GM12878 (cell line): Measurements from ENCODE around the gene FABP7. TPM values are rescaled to one million over a fixed set of nuclear protein-coding genes. Genes with fewer than 3 reads are reported as not detected.

Experiments
- ATAC-seq: fragments of 200-7000 bp; cut with Tn5 transposase; 3 replicates; pipeline ENCODE4 v1.9.1; 2020; ENCODE audit warnings: mild to moderate bottlenecking, moderate library complexity
- BruUV-seq: library from RNA; stranded (reverse); fragments of 400-500 nt; replicated peaks from 2 replicates; lab custom pipeline; 2021; lab: Mats Ljungman, UMichigan
- CTCF ChIA-PET: fragments of 300-600 bp; sonication (Branson Sonifier 250); formaldehyde crosslinking; extraction: SDS; loops from one replicate; lab custom pipeline; 2021; ENCODE audit warnings: inconsistent platforms; lab: Yijun Ruan, JAX
- POLR2A ChIA-PET: fragments of 350-600 bp; formaldehyde crosslinking; extraction: SDS; loops from one replicate; lab custom pipeline; 2021; ENCODE audit warnings: inconsistent platforms; lab: Charles Lee
- RAD21 ChIA-PET: fragments of 300-600 bp; sonication (Branson Sonifier 250); formaldehyde crosslinking; loops from one replicate; lab custom pipeline; 2023; ENCODE audit warnings: antibody characterized with exemption; ENCODE audit not compliant: unreplicated experiment; lab: Charles Lee
- SMC1A ChIA-PET: fragments of 300-600 bp; sonication (Branson Sonifier 250); formaldehyde crosslinking; loops from one replicate; lab custom pipeline; 2023; ENCODE audit not compliant: unreplicated experiment, uncharacterized antibody; lab: Charles Lee
- DNase-seq: peaks from one replicate; pipeline ENCODE4 v3.0.0-alpha.2; 2011; ENCODE audit warnings: low read depth, low spot score
- FAIRE-seq: peaks from 3 replicates; lab custom pipeline; 2011; peaks lifted over from hg19 to GRCh38; lab: Jason Lieb, UNC
- H2AFZ ChIP-seq: 2 replicates; pipeline ENCODE4 v1.6.0; 2011; ENCODE audit warnings: low read depth, low read length, control low read depth; ENCODE audit not compliant: control insufficient read depth
- H3K27ac ChIP-seq: 2 replicates; pipeline ENCODE4 v1.5.1; 2011; ENCODE audit warnings: control low read depth; ENCODE audit not compliant: control insufficient read depth, insufficient read depth
- H3K27me3 ChIP-seq, 2 experiments: replicated peaks in 1 of 2; 2 replicates each; pipeline versions ENCODE4 v1.6.0 to v1.6.1; 2011; ENCODE audit warnings: low read length in 1 of 2; ENCODE audit not compliant: control insufficient read depth in 2 of 2, insufficient read depth in 2 of 2
- H3K36me3 ChIP-seq, 2 experiments: 2 replicates each; pipeline ENCODE4 v1.5.1; 2011; ENCODE audit warnings: low read length in 1 of 2; ENCODE audit not compliant: control insufficient read depth in 2 of 2, insufficient read depth in 2 of 2
- H3K4me1 ChIP-seq: 2 replicates; pipeline ENCODE4 v1.6.1; 2011; ENCODE audit warnings: mild to moderate bottlenecking, low read length, moderate library complexity, mixed read lengths; ENCODE audit not compliant: control insufficient read depth, insufficient read depth
- H3K4me2 ChIP-seq: 2 replicates; pipeline ENCODE4 v1.6.0; 2011; ENCODE audit warnings: control low read depth; ENCODE audit not compliant: control insufficient read depth, insufficient read depth
- H3K4me3 ChIP-seq: fragments of 200-600 bp; sonication (generic); 2 replicates; pipeline ENCODE4 v1.5.1; 2016
- H3K79me2 ChIP-seq: 2 replicates; pipeline ENCODE4 v1.6.0; 2011; ENCODE audit warnings: low read length; ENCODE audit not compliant: control insufficient read depth, insufficient read depth
- H3K9ac ChIP-seq: 2 replicates; pipeline ENCODE4 v1.8.0; 2011; ENCODE audit warnings: low read length, control low read depth, mixed read lengths; ENCODE audit not compliant: control insufficient read depth, insufficient read depth
- H3K9me3 ChIP-seq: replicated peaks from 3 replicates; pipeline ENCODE4 v1.5.1; 2011; ENCODE audit warnings: mild to moderate bottlenecking, low read length; ENCODE audit not compliant: control insufficient read depth, insufficient read depth
- H4K20me1 ChIP-seq: 2 replicates; pipeline ENCODE4 v1.6.0; 2011; ENCODE audit not compliant: control insufficient read depth, insufficient read depth
- BCLAF1 ChIP-seq: fragments of 450-650 bp; IDR thresholded peaks from 2 replicates; pipeline ENCODE4 v1.6.1; 2017; ENCODE audit warnings: antibody characterized with exemption, mild to moderate bottlenecking, moderate library complexity
- BMI1 ChIP-seq: fragments of 450-650 bp; IDR thresholded peaks from 2 replicates; pipeline ENCODE4 v1.6.1; 2016; ENCODE audit warnings: mild to moderate bottlenecking, moderate library complexity, borderline replicate concordance
- KDM1A ChIP-seq: fragments of 200-600 bp; sonication (generic); IDR thresholded peaks from 2 replicates; pipeline ENCODE4 v1.6.1; 2016; ENCODE audit warnings: borderline replicate concordance
- MYB ChIP-seq: fragments of 150-350 bp; IDR thresholded peaks from 2 replicates; pipeline ENCODE4 v1.6.1; 2014; ENCODE audit warnings: mild to moderate bottlenecking, low read depth, low read length, borderline replicate concordance
- SUZ12 ChIP-seq: fragments of 200-600 bp; sonication (generic); IDR thresholded peaks from one replicate; pipeline ENCODE4 v1.6.1; 2018; ENCODE audit warnings: antibody characterized with exemption, mild to moderate bottlenecking; ENCODE audit not compliant: unreplicated experiment
- USF1 ChIP-seq: IDR thresholded peaks from 2 replicates; pipeline ENCODE4 v1.6.1; 2011; ENCODE audit warnings: borderline replicate concordance, low read depth, mild to moderate bottlenecking, moderate library complexity, mixed read lengths, low read length; ENCODE audit not compliant: insufficient read depth; ENCODE audit errors: extremely low read length
- ZBED1 ChIP-seq: IDR thresholded peaks from 2 replicates; pipeline ENCODE4 v1.6.1; 2016; ENCODE audit warnings: borderline replicate concordance
- WGBS: methylation state at CpG from one replicate; pipeline ENCODE4 v1.1.6; 2016; ENCODE audit warnings: low lambda C conversion rate; ENCODE audit not compliant: insufficient replicate concordance, insufficient coverage; ENCODE audit errors: missing lambda C conversion rate; 5-methylcytosine and 5-hydroxymethylcytosine counted together
- in situ Hi-C: fragments of 300-500 bp; cut with MboI; formaldehyde crosslinking; loops from 9 replicates; pipeline ENCODE4 v1.14.3; 2018; ENCODE audit warnings: mixed read lengths
- intact Hi-C: fragments of 100-400 bp; cut with micrococcal nuclease; formaldehyde crosslinking; loops from one replicate; pipeline ENCODE4 v1.14.2; 2022; ENCODE audit not compliant: unreplicated experiment
- polyA plus RNA-seq, 11 experiments: library from polyadenylated mRNA; depleted of rRNA in 4 of 11; unstranded in 6 of 11; stranded (reverse) in 5 of 11; fragments of >200 nt; fragmentation: Nextera tagmentation in 4 of 11; fragmentation: Illumina TruSeq in 1 of 11; extraction: Ambion mirVana in 4 of 11; extraction: Trizol in 1 of 11; gene quantifications; 1 replicate in 1 of 11; 2 replicates in 10 of 11; pipeline versions ENCODE4 v1.2.1 to v1.2.3, GENCODE V29; 2011 to 2016; ENCODE audit warnings: inconsistent platforms in 2 of 11, missing spikeins in 2 of 11, low read depth in 1 of 11
- total RNA-seq, 4 experiments: library from RNA; depleted of rRNA in 3 of 4; stranded (reverse); fragments of >200 nt in 3 of 4; fragmentation: Illumina TruSeq in 1 of 4; extraction: Trizol in 1 of 4; gene quantifications; 2 replicates each; pipeline versions ENCODE4 v1.2.1 to v1.2.3, GENCODE V29; 2013 to 2021

Gene FABP7
- total and polyA plus RNA-seq, 10 of the 15 experiments (the other 5 are each of a cell fraction or from before 2014, with no cell fraction given), result not detected

- BruUV-seq, result no TSS peak
- intact Hi-C loops, result no loop called here
- CTCF ChIA-PET, result interaction anchor here (1.3 kb wide), 1 partner anchor 10 kb away, joined by 3 read pairs; no protein-coding TSS in a partner anchor
- DNase-seq, result no peak
- H3K9me3 ChIP-seq, result no peaks in the 10 kb centered on the region
- no peak overlapping the region for H3K9ac ChIP-seq
- H3K4me2 ChIP-seq, result no peak overlapping the region
- no peak for FAIRE-seq
- no peak for ATAC-seq
- RAD21 ChIA-PET, result no interaction called here
- H3K27ac ChIP-seq, result no peak overlapping the region
- POLR2A ChIA-PET, result no interaction called here
- no peak overlapping the region for H3K4me3 ChIP-seq
- H2AFZ ChIP-seq, result no peak overlapping the region
- no peaks in the 10 kb centered on the region for H3K4me1 ChIP-seq
- H3K27me3 ChIP-seq, result no peaks in the 10 kb centered on the region
- H3K36me3 ChIP-seq, result no peaks in the 10 kb centered on the region
- TF ChIP-seq ZBED1 (no peak), BMI1 (no peak), MYB (no peak), USF1 (no peak), BCLAF1 (no peak), KDM1A (no peak), SUZ12 (no peak)
- in situ Hi-C loops, result no loop called here
- 42% methylated on average over 3 of the region's 3 CpGs for WGBS
- no peaks in the 10 kb centered on the region for H4K20me1 ChIP-seq
- no peaks in the 10 kb centered on the region for H3K79me2 ChIP-seq
- SMC1A ChIA-PET, result interaction anchor here (0.6 to 0.8 kb wide), 2 partner anchors 12 to 27 kb away, joined by 3 read pairs; no protein-coding TSS in a partner anchor
Observed at GRCh38 chr6:122772724-122773415, 6.6 kb upstream of the FABP7 start.
